Measurements from ENCODE around the gene ARHGEF25.

ARHGEF25 gene

DNA sequence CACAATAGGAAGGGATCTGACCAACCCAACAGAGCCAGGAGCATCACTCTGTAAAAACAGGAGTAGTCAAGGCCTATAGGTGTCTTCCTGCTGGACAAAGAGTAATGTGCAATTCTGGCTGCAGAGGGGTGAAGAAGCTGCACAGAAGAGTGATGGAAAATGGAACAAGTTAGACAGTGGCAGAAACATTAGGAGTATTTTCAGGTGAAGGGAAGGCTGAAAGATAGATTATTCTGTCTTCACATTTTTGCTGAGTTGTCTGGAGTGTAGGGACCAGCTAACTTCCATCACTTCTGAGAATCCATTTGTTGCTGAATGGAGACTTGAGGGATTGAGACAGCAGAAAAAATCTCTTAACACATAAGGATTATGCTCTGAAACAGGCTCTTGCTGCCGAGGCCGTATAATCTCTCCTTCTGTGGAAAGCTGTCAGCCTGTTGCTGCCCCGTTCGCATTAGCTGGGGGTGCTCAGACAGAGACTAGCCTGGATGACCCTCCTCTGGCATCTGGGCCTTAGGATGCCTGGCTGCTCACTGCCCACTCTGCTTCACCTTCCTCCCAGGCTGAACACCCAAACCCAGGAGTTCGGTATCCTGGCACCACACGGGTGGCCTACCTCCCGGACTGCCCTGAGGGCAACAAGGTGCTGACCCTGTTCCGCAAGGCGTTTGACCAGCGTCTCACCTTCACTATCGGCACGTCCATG, 3.1 kb upstream of the ARHGEF25 start:
- Histone ChIP-seq H3K4me3 (replicated peaks; ENCODE audit: insufficient read depth, low read length) (no peak overlapping the region), H3K27ac (replicated peaks) (no peak overlapping the region), H3K27me3 (ENCODE audit: insufficient read depth, poor library complexity, severe bottlenecking) (peaks cover 60% of the 10 kb centered on the region)
- no peak for DNase-seq (ENCODE audit: low read depth in 1 of 2, low spot score in 1 of 2)
- no peak for TF ChIP-seq CTCF (IDR thresholded peaks at IDR 0.05; ENCODE audit: insufficient read depth, low read length)
- no peak for TF ChIP-seq POLR2AphosphoS5 (IDR thresholded peaks at IDR 0.05; ENCODE audit: low read depth)
- no peak for TF ChIP-seq SPI1 (IDR thresholded peaks at IDR 0.05; ENCODE audit: borderline replicate concordance, low read depth)
- TF ChIP-seq REST (IDR thresholded peaks at IDR 0.05; ENCODE audit: insufficient replicate concordance, low read depth) = no peak
- no peak for TF ChIP-seq GABPA (IDR thresholded peaks at IDR 0.05; ENCODE audit: low read depth)

- no peak for TF ChIP-seq POLR2AphosphoS5 (IDR thresholded peaks at IDR 0.05; ENCODE audit: low read depth)
- no peak for TF ChIP-seq REST (IDR thresholded peaks at IDR 0.05; ENCODE audit: insufficient replicate concordance, low read depth)
- TF ChIP-seq GABPA (IDR thresholded peaks at IDR 0.05; ENCODE audit: low read depth) = no peak
- TF ChIP-seq CTCF (IDR thresholded peaks at IDR 0.05; ENCODE audit: insufficient read depth, low read length) = no peak
- no peak for TF ChIP-seq SPI1 (IDR thresholded peaks at IDR 0.05; ENCODE audit: borderline replicate concordance, low read depth)
- DNase-seq (ENCODE audit: low read depth in 1 of 2, low spot score in 1 of 2) = no peak
- no peak overlapping the region for H3K27ac ChIP-seq (replicated peaks)
- H3K4me3 ChIP-seq (replicated peaks; ENCODE audit: insufficient read depth, low read length) = no peak overlapping the region
- H3K27me3 ChIP-seq (ENCODE audit: insufficient read depth, poor library complexity, severe bottlenecking) = peaks cover 68% of the 10 kb centered on the region
These were observed 2.0 kb upstream of the ARHGEF25 start for GRCh38 chr12:57609101-57609780.

GRCh38 chr12:57609781-57610553, 1.3 kb upstream of the ARHGEF25 start:
- no peak overlapping the region for H3K4me3 ChIP-seq (replicated peaks; ENCODE audit: insufficient read depth, low read length)
- no peak for DNase-seq (ENCODE audit: low read depth in 1 of 2, low spot score in 1 of 2)

More at GRCh38 chr12:57609781-57610553, 1.3 kb upstream of the ARHGEF25 start:
- TF ChIP-seq CTCF (IDR thresholded peaks at IDR 0.05; ENCODE audit: insufficient read depth, low read length) (no peak), GABPA (IDR thresholded peaks at IDR 0.05; ENCODE audit: low read depth) (no peak), REST (IDR thresholded peaks at IDR 0.05; ENCODE audit: insufficient replicate concordance, low read depth) (no peak), POLR2AphosphoS5 (IDR thresholded peaks at IDR 0.05; ENCODE audit: low read depth) (no peak), SPI1 (IDR thresholded peaks at IDR 0.05; ENCODE audit: borderline replicate concordance, low read depth) (no peak)
- no peak overlapping the region for H3K27ac ChIP-seq (replicated peaks)
- H3K27me3 ChIP-seq (ENCODE audit: insufficient read depth, poor library complexity, severe bottlenecking) = peaks cover 72% of the 10 kb centered on the region

Measured in HL-60 (cell line).